GM19351 (cell line): ENCODE results near the gene DDX28.
"Not testable (repeated sequence)": the region's sequence is repeated elsewhere in the genome, so short reads cannot be mapped to it uniquely, and the experiment has no call there.

ENCODE experiments used
- ATAC-seq: cut with Tn5 transposase; IDR thresholded peaks from one replicate; pipeline ENCODE4 v1.9.1; 2021; ENCODE audit warnings: mild to moderate bottlenecking, moderate library complexity; ENCODE audit not compliant: unreplicated experiment

The DDX28 gene

GRCh38 chr16:68040506-68041288 lies 17.7 kb upstream of the DDX28 start:
- ATAC-seq: peak; percentile 73

- no peak for ATAC-seq
Observed at GRCh38 chr16:68037841-68038597, 15.0 kb upstream of the DDX28 start.

GRCh38 chr16:68035227-68035626 lies 12.2 kb upstream of the DDX28 start:
- no peak for ATAC-seq

- no peak for ATAC-seq
Observed at GRCh38 chr16:68033101-68033500, 10.1 kb upstream of the DDX28 start.

GRCh38 chr16:68031951-68032350 lies 8.9 kb upstream of the DDX28 start:
- ATAC-seq: no peak

DNA sequence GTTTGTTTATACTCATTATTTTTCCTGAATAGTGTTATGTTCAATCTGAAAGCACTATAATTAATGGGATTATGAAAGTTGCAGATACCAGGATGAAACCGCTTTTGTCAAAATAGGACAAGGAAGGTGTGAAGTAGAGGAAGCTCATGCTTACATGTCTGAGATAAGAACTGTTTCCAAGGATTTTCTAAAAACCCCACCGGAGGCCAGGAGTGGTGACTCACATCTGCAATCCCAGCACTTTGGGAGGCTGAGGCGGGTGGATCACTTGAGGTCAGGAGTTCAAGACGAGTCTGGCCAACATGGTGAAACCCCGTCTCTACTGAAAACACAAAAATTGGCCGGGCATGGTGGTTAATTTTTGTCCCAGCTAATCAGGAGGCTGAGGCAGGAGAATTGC lies 7.1 kb upstream of the DDX28 start:
- not testable (repeated sequence) for ATAC-seq

DNA sequence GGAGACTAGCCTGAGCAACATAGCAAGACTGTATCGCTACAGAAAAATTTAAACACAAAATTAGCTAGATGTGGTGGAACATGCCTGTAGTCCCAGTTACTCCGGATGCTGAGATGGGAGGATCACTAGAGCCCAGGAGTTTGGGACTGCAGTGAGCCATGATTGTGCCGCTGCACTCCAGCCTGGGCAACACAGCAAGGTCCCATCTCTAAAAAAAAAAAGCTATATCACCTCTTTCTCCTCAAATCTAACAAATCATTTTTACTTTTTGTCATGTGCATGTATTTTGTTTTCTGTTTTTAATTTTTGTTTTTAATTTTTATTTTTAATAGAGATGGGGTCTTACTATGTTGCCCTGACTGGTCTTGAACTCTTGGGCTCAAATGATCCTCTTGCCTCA lies 6.0 kb upstream of the DDX28 start:
- ATAC-seq: no peak

DNA sequence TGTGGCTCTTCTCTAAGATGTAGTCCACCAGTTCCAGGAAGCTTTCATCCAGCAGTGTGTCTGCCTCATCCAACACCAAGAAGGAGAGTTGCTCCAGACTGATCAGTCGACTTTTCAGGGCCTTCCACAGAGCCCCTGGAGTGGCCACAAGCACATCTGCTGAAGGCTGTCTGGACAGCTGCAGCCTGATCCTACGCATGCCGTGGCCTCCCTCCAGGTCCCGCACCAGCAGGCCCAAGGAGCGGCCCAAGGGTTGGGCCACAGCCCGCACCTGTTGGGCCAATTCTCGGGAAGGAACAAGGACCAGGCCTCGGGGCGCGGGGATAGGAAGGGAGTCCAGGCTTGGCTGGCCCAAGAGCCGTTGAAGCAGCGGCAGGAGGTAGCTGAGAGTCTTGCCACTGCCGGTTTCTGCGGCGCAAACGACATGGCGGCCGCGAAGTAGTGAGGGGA lies 729 bp downstream of the DDX28 start:
- ATAC-seq: no peak

GRCh38 chr16:68021490-68021889 lies 1.5 kb downstream of the DDX28 start:
- no peak for ATAC-seq

- ATAC-seq: no peak
Observed at GRCh38 chr16:68019167-68019680, 3.8 kb downstream of the DDX28 start.

- ATAC-seq: no peak
Observed at GRCh38 chr16:68015681-68016080, 7.4 kb downstream of the DDX28 start, which contains the start of gene DPEP2NB. TSS of gene DPEP2NB (minus strand) at chr16:68015911. CDS start at chr16:68015770, 141 bp downstream.

DNA sequence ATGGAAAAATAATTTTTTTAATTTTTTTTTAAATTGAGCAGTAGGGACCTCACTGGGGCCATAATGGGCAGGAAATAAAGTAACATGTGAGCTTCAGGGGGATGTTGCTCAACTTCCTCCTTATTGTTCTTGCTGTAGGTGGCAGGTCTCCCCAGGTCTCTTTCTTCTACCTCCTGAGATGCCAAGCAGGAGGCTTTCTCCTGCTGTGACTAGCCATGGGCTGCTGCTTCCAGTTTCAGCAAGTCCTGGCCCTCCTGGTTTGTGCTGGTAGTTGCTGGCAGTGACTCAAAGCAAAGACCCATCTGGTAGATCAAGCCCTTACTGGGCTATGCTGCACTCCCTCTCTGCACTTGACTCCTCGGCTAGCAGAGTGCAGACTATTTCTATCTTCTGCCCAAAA lies 9.6 kb downstream of the DDX28 start:
- no peak for ATAC-seq

- not testable (repeated sequence) for ATAC-seq
Observed at GRCh38 chr16:68009872-68010271, 13.2 kb downstream of the DDX28 start.

- ATAC-seq: no peak
Observed at GRCh38 chr16:68009157-68009735, 13.8 kb downstream of the DDX28 start.

GRCh38 chr16:68005786-68006286 lies 17.2 kb downstream of the DDX28 start:
- no peak for ATAC-seq

GRCh38 chr16:68005211-68005610 lies 17.8 kb downstream of the DDX28 start:
- ATAC-seq: no peak

GRCh38 chr16:68003031-68003430 lies 20.0 kb downstream of the DDX28 start:
- no peak for ATAC-seq

DNA sequence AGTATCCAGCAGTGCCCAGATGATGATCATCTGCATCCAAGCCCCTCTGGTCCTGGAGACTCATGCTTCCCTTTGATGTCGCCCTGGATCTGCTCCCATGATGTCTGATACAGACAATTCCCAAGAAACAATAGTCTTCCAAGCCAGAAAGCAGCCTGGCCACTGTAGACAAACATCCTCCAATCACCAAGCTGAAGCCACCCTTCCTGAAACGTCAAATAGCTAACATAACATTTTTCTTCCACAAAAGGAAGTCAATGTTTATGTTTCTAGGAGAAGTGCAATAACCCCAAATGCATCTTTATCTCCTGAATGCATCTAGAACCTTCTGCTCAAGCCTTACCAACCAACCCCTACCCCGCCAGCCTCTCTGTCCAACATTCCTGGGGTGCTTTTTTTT lies 22.6 kb downstream of the DDX28 start:
- no peak for ATAC-seq

DNA sequence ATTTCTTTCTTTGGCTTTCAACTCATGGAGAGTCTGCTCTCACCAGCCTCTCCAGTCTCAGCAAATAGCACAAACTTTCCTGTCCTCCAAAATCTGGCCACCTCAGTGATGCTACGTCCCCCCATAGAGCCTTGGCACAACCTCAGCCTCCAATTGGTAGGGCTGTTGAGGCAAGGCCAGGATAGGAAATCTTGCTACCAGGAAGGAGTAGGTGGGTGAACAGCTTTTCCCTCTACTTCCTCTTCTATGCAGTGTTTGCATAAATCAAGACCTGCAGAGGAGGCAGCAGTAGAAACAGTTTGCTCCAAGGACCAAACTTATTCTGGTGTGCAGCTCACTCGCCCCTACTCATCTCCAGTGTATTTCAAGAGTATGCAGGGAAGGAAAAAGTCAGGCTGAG lies 23.0 kb downstream of the DDX28 start:
- ATAC-seq: no peak

- ATAC-seq: not testable (repeated sequence)
Observed at GRCh38 chr16:67998779-67999688, 24.0 kb downstream of the DDX28 start, which contains the start of gene DPEP2. TSS of gene DPEP2 (minus strand) at chr16:67999484. CDS start at chr16:67993212, 6,272 bp downstream.
